TTC549 (cell line): Measurements from ENCODE around the gene LINGO4.
"Not testable (repeated sequence)": the region's sequence is repeated elsewhere in the genome, so short reads cannot be mapped to it uniquely, and the experiment has no call there.

Experiments
- FAIRE-seq: peaks from 2 replicates; lab custom pipeline; 2012; peaks lifted over from hg19 to GRCh38; lab: Jason Lieb, UNC

Gene LINGO4

DNA sequence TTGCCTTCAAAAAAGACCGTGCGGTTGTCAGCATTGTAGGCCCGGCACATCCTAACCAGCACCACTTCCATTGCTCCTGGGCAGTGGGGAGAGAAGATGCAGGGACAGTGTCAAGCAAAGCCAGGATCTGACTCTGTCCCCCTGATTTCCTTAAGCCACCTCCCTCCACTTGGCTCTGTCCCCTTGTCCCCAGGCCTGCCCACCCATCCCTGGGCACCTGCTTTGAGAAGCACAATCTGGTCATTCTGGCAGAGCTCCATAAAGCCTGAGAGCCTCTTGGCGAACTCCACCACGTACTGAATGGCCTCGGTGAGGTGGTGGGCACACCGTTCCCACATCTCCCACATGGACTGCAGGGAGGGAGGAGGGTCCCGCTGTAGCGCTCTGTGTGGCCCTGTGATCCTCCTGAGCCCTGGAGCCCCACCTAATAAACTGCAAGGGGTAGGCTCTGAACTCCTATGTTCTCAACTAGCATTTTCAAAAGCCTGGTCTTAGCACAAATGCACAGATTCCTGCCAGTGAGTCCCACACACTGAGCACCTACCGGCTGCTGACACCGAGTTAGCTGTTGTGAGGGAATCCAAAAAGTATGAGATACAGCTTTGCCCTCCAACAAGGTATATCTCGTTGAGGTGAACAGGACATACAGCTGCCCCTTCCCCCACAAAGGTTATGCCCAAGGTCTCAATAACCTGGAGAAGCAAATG is 8.2 kb upstream of the LINGO4 start:
- FAIRE-seq, result no peak

GRCh38 chr1:151811181-151811580 is 6.0 kb upstream of the LINGO4 start:
- FAIRE-seq, result no peak

GRCh38 chr1:151809985-151810556 is 4.9 kb upstream of the LINGO4 start:
- FAIRE-seq, result no peak

- FAIRE-seq, result no peak
These were observed 4.2 kb upstream of the LINGO4 start for GRCh38 chr1:151809290-151809984.

DNA sequence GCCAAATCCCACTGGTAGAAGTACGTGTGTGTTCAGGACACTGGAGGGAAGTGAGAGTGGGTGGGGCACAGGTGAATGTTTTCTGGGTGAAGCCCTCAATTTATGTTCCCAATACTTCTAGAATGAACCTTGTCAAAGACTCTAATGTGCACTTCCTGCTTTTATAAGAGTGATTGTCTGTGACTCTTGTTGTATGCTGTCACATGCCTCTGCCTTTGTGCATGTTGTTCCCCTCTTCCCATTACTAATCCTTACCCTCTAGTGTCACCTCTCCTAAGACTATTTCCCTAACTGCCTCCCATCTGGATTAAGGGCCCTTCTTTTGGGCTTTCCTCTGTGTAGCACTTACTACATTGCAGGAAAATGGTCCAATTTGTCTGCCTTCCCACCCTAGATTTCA is 2.5 kb upstream of the LINGO4 start:
- no peak for FAIRE-seq

- no peak for FAIRE-seq
These were observed 1.9 kb upstream of the LINGO4 start for GRCh38 chr1:151807131-151807530.

DNA sequence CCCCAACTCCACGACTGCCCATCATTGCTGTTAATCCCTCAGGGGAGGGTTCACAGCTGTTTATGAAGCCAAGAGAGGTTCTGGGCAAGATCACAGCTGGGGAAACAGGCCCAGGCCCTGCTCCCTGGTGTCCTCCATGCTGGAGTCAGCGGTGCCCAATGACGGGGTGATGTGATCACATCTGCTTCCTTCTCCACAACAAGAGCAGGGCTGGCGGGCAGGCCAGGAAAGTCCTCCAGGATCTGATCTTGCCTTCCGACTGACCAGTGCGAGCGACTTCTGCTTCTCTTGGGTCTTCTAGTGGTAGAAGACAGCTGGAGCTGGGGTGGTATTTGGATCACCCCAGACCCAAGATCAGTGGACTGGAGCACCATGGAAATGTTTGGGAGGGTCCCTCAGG is 951 bp upstream of the LINGO4 start:
- no peak for FAIRE-seq

- no peak for FAIRE-seq
These were observed 1.3 kb downstream of the LINGO4 start for GRCh38 chr1:151803915-151804314.

GRCh38 chr1:151803164-151803563 is 2.1 kb downstream of the LINGO4 start:
- no peak for FAIRE-seq

- no peak for FAIRE-seq
These were observed 2.8 kb downstream of the LINGO4 start for GRCh38 chr1:151802372-151802771.

DNA sequence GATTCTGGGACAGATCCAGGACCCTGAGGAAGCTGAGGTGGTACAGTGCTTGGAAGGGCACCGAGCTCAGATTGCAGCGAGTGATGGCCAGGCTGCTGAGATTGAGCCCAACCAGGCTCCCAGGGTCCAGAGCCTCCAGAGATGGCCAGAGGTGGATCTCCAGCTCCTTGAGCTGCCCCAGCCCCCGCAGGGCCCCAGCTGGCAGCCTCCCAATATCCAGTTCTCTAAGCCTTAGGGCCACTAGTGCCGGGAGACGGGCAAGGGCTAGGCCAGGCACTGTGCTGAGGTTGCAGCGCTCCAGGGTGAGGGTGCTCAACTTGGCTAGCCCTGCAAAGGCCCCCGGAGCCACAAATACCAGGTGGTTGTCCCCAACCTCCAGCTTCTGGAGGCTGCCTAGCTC is 3.4 kb downstream of the LINGO4 start:
- FAIRE-seq, result no peak

DNA sequence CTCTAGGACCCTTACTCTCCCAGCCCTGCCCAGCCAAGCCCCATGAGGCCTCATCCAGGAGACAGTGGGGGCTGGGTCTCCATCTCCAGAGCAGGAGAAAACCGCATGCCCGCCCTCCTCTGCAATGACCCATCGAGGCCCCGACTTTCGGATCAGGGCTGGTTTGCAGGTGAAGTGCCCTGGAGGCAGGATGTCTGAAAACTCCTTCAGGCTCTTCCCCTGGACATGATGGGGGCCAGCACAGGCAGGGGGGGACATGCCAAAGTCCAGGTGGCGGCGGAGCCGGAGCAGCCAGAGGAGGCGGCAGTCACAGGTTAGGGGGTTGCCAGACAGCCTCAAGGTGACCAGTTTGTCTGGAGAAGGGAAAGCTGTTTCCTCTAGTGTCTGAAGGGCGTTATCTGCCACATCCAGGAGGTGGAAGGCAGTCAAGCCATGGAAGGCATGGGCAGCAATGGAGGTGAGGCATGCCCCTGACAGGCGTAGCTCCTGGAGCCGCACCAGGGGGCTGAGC is 3.9 kb downstream of the LINGO4 start:
- no peak for FAIRE-seq

GRCh38 chr1:151800830-151801229 is 4.4 kb downstream of the LINGO4 start:
- FAIRE-seq, result no peak

DNA sequence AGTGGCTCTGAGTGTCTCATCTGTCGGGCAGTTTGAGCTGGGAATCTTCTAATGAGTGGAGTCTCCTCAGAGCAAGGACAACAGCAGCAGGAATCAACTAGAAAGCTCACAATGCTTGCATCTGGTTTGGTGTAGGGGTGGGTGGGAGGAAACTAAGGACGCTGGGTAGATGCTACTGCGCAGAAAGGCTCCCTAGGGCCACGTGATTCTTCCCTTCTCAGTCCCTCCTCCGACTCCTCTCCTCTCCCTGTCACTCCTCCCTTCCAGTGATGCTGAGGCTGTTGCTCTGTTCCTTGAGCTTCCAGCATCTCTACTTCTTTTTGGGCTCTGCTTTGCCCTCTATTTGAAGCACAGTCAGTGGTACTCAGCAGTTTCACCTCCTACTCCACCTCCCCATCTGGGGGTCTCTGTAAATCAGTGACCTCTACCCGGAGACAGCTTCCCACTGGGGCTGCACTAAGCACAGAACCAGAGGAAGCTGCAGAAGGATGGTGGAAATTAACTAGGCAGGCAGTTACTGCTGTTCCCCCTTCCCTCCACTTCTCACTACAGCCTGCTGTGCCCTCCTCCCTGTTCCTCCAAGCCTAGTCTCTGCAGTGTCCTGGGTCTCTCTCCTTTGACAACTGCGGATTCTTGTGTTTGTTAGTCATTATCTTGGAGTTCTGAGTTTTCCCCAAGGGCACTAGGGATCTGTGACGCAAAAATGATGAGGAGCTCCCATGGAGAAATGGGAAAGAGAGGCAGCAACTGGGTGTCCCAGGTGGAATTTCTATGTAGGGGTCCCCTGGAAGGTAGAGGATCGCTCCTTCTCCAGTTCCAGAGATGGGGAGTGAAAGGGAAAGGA is 5.8 kb downstream of the LINGO4 start:
- no peak for FAIRE-seq

DNA sequence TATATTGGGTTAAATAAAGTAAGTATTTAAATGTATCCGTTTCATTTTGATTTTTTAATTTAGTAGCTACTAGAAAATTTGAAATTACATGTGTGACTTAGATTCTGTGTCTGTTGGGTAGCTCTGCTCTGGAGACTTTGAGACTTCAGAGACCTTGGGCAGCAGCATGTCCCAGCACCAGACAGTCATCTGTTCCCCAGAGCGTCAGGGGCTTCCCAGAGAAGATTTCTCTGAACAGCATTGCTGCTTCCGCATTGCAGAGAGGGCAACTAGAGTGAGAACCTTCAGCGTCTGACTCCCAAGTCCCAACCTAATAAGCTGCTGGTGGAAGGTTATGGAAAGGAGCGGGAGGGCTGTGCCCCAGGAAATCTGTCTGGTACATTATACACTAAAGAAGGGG is 6.6 kb downstream of the LINGO4 start:
- no peak for FAIRE-seq

- no peak for FAIRE-seq
These were observed 14.1 kb downstream of the LINGO4 start for GRCh38 chr1:151790940-151791651.

DNA sequence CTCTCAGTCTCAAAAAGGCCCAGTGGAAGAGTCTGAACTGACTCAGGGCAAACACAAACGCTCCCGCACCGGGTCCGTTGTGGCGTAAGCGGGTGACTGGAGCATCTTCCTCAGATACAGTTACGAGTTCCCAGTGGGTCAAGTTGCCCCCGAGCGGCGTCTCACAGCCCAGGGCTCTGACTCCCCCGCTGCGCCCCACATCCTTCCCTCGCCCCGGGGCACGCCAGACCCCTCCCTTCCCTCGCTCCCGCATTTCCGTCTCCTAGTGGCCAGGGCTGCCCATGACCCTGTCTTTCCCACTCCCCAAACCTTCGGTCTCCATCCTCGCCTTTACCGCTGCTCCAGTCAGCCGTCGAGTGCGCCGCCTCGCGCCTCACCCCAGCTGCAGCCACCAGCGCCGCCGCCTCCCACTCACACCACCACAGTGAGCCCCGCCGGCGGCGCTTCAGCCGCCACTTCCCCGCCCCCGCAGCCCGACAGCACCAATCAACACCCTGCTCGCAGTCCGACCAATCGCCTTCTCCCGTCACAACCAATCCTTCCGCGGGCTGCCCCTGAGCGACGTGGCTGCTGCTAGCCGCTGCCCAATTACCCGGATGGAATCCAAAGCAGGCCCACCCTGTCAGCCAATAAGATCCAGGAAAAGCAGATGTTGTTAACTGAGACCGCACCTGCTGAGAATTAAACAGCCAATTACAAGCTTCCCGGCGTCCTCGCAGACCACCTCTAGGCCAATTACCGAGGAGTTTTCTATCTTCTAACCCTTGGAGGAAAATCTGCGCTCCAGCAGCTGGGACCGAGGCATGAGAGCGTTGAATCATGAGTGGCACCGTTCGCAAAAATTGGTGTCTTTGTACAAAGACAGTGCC is 14.9 kb downstream of the LINGO4 start, which contains the start of gene TDRKH:
Gene TDRKH, minus strand, starts transcription at position 430 of the 869 bp plus-strand sequence. CDS start 7,478 bp downstream, outside the sequence.
- FAIRE-seq, result peak; percentile 100

DNA sequence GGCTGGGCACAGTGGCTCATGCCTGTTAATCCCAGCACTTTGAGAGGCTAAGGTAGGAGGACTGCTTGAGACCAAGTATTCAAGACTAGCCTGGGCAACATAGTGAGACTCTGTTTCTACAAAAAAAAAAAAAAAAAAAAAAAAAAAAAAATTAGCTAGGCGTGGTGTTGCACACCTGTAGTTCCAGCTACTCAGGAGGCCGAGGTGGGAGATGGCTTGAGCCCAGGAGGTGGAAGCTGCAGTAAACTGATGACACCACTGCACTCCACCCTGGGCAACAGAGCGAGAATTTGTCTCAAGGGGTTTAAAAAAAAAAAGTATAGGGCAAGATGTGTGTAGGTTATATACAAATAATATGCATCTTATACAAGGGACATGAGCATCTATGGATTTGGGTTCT is 17.5 kb downstream of the LINGO4 start:
- no peak for FAIRE-seq

GRCh38 chr1:151783796-151784195 is 21.4 kb downstream of the LINGO4 start:
- FAIRE-seq, result no peak

- FAIRE-seq, result no peak
These were observed 22.5 kb downstream of the LINGO4 start for GRCh38 chr1:151782741-151783140.

- FAIRE-seq, result not testable (repeated sequence)
These were observed 23.2 kb downstream of the LINGO4 start for GRCh38 chr1:151782026-151782425.
